OCI-LY3 (cell line): ENCODE measurements around the gene CMC2.

Experiments
- CTCF ChIP-seq: fragments of 200-600, 300-600 bp; sonication (generic); IDR thresholded peaks from 2 replicates; pipeline ENCODE4 v1.5.1; 2014; ENCODE audit warnings: antibody characterized with exemption, low read length, low read depth
- EZH2phosphoT487 ChIP-seq: fragments of 200-600 bp; shearing (Covaris generic); IDR thresholded peaks from 2 replicates; pipeline ENCODE4 v1.6.1; 2018; ENCODE audit warnings: antibody characterized with exemption, mixed run types, low read depth

GRCh38 chr16:80993834-80994233 is 12.9 kb downstream of the CMC2 start:
- TF ChIP-seq CTCF (no peak), EZH2phosphoT487 (no peak)
